ENCODE measurements around the gene WDFY2. TPM values are rescaled to one million over a fixed set of nuclear protein-coding genes. Genes with fewer than 3 reads are reported as not detected.

The WDFY2 gene
- total and polyA plus RNA-seq, 12 donors, result 13.2 to 38.6 (median 26.0) TPM

GRCh38 chr13:51771418-51772104, 187.3 kb downstream of the WDFY2 start:
- peaks cover 0 to 8% of the 10 kb centered on the region in 2 donors for H3K36me3 ChIP-seq (replicated peaks in 1 of 2)
- intact Hi-C loops (cut with DNase I), result no loop called here

GRCh38 chr13:51772105-51772455, 187.8 kb downstream of the WDFY2 start:
- no peaks in the 10 kb centered on the region for H3K27me3 ChIP-seq
- WGBS, 4 donors, result 82 to 87% (median 85%) methylated on average over 9 of the region's 9 CpGs
- peaks cover 4 to 23% of the 10 kb centered on the region in 2 donors for H3K4me1 ChIP-seq (replicated peaks in 1 of 2)
- no peak for DNase-seq
- TF ChIP-seq CTCF (IDR thresholded peaks at IDR 0.05) (no peak), POLR2A (IDR thresholded peaks at IDR 0.05) (no peak)
- no peaks in the 10 kb centered on the region for H3K9me3 ChIP-seq (replicated peaks in 1 of 3)
- H3K4me3 ChIP-seq, result no peak overlapping the region
- H3K27ac ChIP-seq, result no peak overlapping the region
- intact Hi-C loops (cut with DNase I), result no loop called here
- peaks cover 0 to 3% of the 10 kb centered on the region in 2 donors for H3K36me3 ChIP-seq (replicated peaks in 1 of 2)

More at GRCh38 chr13:51771418-51772104, 187.3 kb downstream of the WDFY2 start:
- Histone ChIP-seq H3K27me3 (no peaks in the 10 kb centered on the region), H3K9me3 (replicated peaks in 1 of 3) (no peaks in the 10 kb centered on the region), H3K4me3 (no peak overlapping the region), H3K4me1 (replicated peaks in 1 of 2) (peaks cover 4 to 23% of the 10 kb centered on the region in 2 donors), H3K27ac (no peak overlapping the region)
- TF ChIP-seq CTCF (IDR thresholded peaks at IDR 0.05) (no peak), POLR2A (IDR thresholded peaks at IDR 0.05) (no peak)
- DNase-seq, result no peak
- WGBS, 4 donors, result 78 to 84% (median 82%) methylated on average over 13 to 17 of the region's 17 CpGs

- intact Hi-C loops (cut with DNase I), result no loop called here
- DNase-seq, result no peak
- peaks cover 4 to 23% of the 10 kb centered on the region in 2 donors for H3K4me1 ChIP-seq (replicated peaks in 1 of 2)
- 87 to 93% (median 91%) methylated on average over 6 of the region's 6 CpGs for WGBS, 4 donors
- H3K9me3 ChIP-seq (replicated peaks in 1 of 3), result no peaks in the 10 kb centered on the region
- no peaks in the 10 kb centered on the region for H3K36me3 ChIP-seq (replicated peaks in 1 of 2)
- H3K27ac ChIP-seq, result no peak overlapping the region
- H3K27me3 ChIP-seq, result no peaks in the 10 kb centered on the region
- H3K4me3 ChIP-seq, result no peak overlapping the region
- no peak for TF ChIP-seq POLR2A (IDR thresholded peaks at IDR 0.05)
- no peak for TF ChIP-seq CTCF (IDR thresholded peaks at IDR 0.05)
Observed at GRCh38 chr13:51772781-51773180, 188.5 kb downstream of the WDFY2 start.

- no peaks in the 10 kb centered on the region for H3K36me3 ChIP-seq (replicated peaks in 1 of 2)
- H3K9me3 ChIP-seq (replicated peaks in 1 of 3), result no peaks in the 10 kb centered on the region
- intact Hi-C loops (cut with DNase I), result no loop called here
- no peak overlapping the region for H3K27ac ChIP-seq
- H3K4me3 ChIP-seq, result no peak overlapping the region
- peaks cover 4 to 23% of the 10 kb centered on the region in 2 donors for H3K4me1 ChIP-seq (replicated peaks in 1 of 2)
- H3K27me3 ChIP-seq, result no peaks in the 10 kb centered on the region
- WGBS, 4 donors, result 84 to 89% (median 88%) methylated on average over 9 to 11 of the region's 11 CpGs
- TF ChIP-seq POLR2A (IDR thresholded peaks at IDR 0.05), result no peak
- no peak for DNase-seq
Observed at GRCh38 chr13:51773515-51773914, 189.3 kb downstream of the WDFY2 start.

GRCh38 chr13:51776179-51776578, 191.9 kb downstream of the WDFY2 start:
- 81 to 87% (median 83%) methylated on average over 7 of the region's 7 CpGs for WGBS, 4 donors
- no peaks in the 10 kb centered on the region for H3K9me3 ChIP-seq (replicated peaks in 1 of 3)
- no peak for DNase-seq
- TF ChIP-seq POLR2A (IDR thresholded peaks at IDR 0.05) (no peak), CTCF (IDR thresholded peaks at IDR 0.05) (no peak)
- H3K4me1 ChIP-seq (replicated peaks in 1 of 2), result peaks cover 0 to 9% of the 10 kb centered on the region in 2 donors
- intact Hi-C loops (cut with DNase I), result no loop called here
- H3K4me3 ChIP-seq, result no peak overlapping the region
- H3K27me3 ChIP-seq, result no peaks in the 10 kb centered on the region
- no peaks in the 10 kb centered on the region for H3K36me3 ChIP-seq (replicated peaks in 1 of 2)
- H3K27ac ChIP-seq, result no peak overlapping the region
